Raji (cell line): ENCODE data around the gene CTNND2.

Experiments used
- POLR2A ChIP-seq: IDR thresholded peaks from 2 replicates; pipeline ENCODE4 v1.6.1; 2011; ENCODE audit warnings: low read depth, low read length, control low read depth; ENCODE audit not compliant: insufficient read depth

The CTNND2 gene

GRCh38 chr5:10995891-10996290 is 908.4 kb downstream of the CTNND2 start:
- TF ChIP-seq POLR2A: no peak

GRCh38 chr5:10994091-10994986 is 909.9 kb downstream of the CTNND2 start:
- TF ChIP-seq POLR2A: no peak

DNA sequence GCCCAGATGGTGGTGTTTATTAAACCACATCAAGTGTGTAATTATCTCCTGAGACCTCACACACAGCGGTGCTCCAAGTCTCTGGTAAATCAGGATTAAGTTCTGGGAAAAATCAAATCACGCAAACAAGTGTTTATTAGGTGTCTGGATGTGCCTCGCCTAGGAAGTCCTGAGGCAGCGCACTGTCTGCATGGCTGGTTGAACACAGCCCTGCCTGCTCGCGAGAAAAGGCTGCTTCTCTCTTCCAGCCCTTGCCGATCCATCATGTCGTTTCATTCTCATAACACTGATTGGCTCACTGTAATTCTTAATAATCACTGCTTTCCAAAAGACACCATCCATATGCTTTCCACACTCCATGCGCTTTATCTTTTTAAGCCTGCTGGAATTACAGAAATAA is 913.6 kb downstream of the CTNND2 start:
- no peak for TF ChIP-seq POLR2A

- no peak for TF ChIP-seq POLR2A
These were observed 914.5 kb downstream of the CTNND2 start for GRCh38 chr5:10989577-10990263.

- no peak for TF ChIP-seq POLR2A
These were observed 915.6 kb downstream of the CTNND2 start for GRCh38 chr5:10988622-10989021.

GRCh38 chr5:10987925-10988504 is 916.2 kb downstream of the CTNND2 start:
- no peak for TF ChIP-seq POLR2A

- TF ChIP-seq POLR2A: no peak
These were observed 916.8 kb downstream of the CTNND2 start for GRCh38 chr5:10987276-10987924.

DNA sequence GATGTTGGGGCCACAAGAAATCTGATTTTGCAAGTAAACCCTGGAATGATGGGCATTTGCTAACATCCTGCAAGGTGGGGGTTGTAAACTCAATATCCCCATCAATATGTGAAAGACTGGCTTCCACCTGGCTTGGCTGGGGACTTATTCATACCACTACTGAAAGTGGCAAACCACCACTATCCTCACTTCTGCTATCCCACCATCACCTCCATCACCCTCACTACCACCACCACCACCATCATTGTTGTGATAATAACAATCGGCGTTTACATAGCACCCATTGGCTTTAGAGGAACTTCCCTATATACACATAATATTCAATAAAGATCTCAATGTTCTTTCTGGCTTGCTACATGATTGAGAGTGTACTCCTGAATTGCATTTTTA is 918.5 kb downstream of the CTNND2 start:
- TF ChIP-seq POLR2A: no peak

- TF ChIP-seq POLR2A: no peak
These were observed 919.0 kb downstream of the CTNND2 start for GRCh38 chr5:10985091-10985720.

DNA sequence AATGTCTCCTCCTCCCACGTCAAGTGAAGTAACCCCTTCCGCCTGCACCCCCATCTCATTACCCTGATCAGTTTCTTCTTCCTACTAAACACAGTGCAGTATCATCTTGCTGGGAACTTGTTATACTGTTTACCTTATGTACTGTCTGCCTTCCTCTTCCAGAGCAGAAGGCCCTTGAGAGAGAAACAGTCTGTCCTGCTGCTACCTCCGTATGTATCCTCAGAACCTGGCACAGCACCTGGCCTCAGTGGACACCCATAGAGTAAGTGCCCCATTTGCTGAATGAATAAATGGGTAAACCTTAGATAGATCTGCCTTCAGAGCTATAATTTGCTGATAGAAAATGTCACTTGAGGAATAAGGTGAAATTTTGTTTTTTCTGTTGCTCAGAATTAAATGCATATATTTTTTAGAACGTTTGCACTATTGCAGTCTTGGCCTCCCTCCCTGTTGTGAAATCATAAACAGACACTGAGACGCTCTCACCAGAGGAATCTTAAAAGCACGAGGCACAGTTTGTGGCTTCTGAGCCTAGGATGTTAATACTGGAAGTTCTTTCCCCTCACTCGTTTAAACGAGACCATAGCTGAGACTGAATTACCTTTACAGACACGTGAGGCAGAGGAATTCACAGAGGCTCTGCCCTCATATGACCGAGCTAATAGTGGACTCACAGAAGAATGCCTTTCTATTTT is 920.1 kb downstream of the CTNND2 start:
- TF ChIP-seq POLR2A: no peak

DNA sequence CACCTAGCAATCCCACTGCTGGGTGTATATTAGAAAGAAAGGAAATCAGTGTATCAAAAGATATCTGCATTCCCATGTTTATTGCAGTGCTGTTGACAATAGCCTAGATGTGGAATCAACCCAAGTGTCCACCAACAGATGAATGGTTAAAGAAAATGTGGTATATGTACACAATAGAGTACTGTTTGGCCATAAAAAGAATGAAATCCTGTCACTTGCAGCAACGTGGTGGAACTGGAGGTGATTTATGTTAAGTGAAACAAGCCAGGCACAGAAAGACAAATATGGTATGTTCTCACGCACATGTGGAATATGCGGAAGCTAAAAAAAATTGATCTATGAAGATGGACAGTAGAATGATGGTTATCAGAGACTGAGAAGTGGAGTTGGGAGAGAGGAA is 921.6 kb downstream of the CTNND2 start:
- TF ChIP-seq POLR2A: no peak

- TF ChIP-seq POLR2A: no peak
These were observed 922.3 kb downstream of the CTNND2 start for GRCh38 chr5:10981932-10982331.

- no peak for TF ChIP-seq POLR2A
These were observed 927.2 kb downstream of the CTNND2 start for GRCh38 chr5:10977011-10977410.

DNA sequence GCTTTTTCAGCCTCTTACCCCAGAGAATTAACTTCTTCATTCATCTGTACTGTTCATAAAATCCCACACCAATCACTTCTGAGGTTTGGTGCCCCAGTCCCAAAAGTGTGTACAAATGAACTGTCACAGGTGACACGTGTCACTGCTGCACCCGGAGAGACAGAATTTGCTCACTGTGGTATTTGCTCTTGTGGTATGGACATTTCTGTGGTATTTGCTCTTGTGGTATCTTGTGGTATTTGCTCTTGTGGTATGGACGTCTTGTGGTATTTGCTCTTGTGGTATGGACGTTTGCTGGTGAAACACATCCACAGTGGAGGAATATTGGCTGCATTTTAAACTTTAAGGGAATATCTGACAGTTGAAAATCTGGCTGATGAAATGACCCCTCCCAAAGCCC is 928.3 kb downstream of the CTNND2 start:
- TF ChIP-seq POLR2A: no peak
